Tibial nerve (tissue), 4 donors: ENCODE measurements around the gene CGNL1.

Source experiments
- EP300 ChIP-seq, 2 donors: sonication (generic); formaldehyde crosslinking; IDR thresholded peaks; one replicate each; pipeline ENCODE4 v1.6.1; 2017; ENCODE audit warnings: antibody characterized with exemption in 2 of 2, mild to moderate bottlenecking in 1 of 2
- TF ChIP-seq, protein P1 (sequence below), 5 experiments: fragments of 200-600 bp in 3 of 5; fragments of 450-650 bp in 2 of 5; sonication (generic) in 3 of 5; IDR thresholded peaks; one replicate each; pipeline ENCODE4 v1.5.1; 2016 to 2019; ENCODE audit warnings: antibody characterized with exemption in 5 of 5, mild to moderate bottlenecking in 3 of 5, moderate library complexity in 2 of 5

DNA sequence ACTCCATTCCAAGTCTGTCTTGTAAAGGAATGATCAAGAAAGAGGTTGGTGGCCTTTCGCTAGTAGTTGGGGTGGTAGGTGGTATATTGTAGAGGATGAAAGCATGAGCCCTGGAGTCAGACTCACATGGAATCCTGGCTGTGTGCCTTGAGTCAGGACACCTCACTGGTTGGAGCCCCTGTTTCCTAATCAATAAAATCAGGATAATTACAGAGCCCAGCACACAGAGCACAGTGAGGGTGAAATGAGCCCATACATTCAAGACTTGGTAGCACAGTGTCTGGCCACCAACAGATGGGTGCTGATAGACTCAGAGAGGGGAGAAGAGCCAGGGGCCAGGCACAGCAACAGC, 120.3 kb downstream of the CGNL1 start:
- TF ChIP-seq, protein P1, sequence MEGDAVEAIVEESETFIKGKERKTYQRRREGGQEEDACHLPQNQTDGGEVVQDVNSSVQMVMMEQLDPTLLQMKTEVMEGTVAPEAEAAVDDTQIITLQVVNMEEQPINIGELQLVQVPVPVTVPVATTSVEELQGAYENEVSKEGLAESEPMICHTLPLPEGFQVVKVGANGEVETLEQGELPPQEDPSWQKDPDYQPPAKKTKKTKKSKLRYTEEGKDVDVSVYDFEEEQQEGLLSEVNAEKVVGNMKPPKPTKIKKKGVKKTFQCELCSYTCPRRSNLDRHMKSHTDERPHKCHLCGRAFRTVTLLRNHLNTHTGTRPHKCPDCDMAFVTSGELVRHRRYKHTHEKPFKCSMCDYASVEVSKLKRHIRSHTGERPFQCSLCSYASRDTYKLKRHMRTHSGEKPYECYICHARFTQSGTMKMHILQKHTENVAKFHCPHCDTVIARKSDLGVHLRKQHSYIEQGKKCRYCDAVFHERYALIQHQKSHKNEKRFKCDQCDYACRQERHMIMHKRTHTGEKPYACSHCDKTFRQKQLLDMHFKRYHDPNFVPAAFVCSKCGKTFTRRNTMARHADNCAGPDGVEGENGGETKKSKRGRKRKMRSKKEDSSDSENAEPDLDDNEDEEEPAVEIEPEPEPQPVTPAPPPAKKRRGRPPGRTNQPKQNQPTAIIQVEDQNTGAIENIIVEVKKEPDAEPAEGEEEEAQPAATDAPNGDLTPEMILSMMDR (IDR thresholded peaks at IDR 0.05): no peak
- no peak for TF ChIP-seq EP300 (IDR thresholded peaks at IDR 0.05)
